Femur (tissue), 1 donor: ENCODE results near the gene ACSS2.

ENCODE experiments used
- DNase-seq: peaks from one replicate; pipeline ENCODE4 v3.0.0-alpha.2; 2017

The ACSS2 gene

GRCh38 chr20:34876406-34877282 lies at the start of gene ACSS2:
TSS of gene ACSS2 (plus strand) at chr20:34876612. CDS start at chr20:34876646, 34 bp downstream.
- peak; percentile 99 for DNase-seq

- DNase-seq, result no peak
These were observed 47.2 kb upstream of the ACSS2 start for GRCh38 chr20:34829191-34829590.

GRCh38 chr20:34831936-34832335 lies 44.5 kb upstream of the ACSS2 start:
- no peak for DNase-seq

GRCh38 chr20:34834459-34834893 lies 41.9 kb upstream of the ACSS2 start:
- no peak for DNase-seq

GRCh38 chr20:34842143-34842542 lies 34.3 kb upstream of the ACSS2 start:
- no peak for DNase-seq

- no peak for DNase-seq
These were observed 33.0 kb upstream of the ACSS2 start for GRCh38 chr20:34843421-34843820.

- DNase-seq, result no peak
These were observed 27.8 kb upstream of the ACSS2 start for GRCh38 chr20:34848597-34848996.

- no peak for DNase-seq
These were observed 26.6 kb upstream of the ACSS2 start for GRCh38 chr20:34849778-34850177.

GRCh38 chr20:34850969-34851368 lies 25.4 kb upstream of the ACSS2 start:
- no peak for DNase-seq

GRCh38 chr20:34852298-34852697 lies 24.1 kb upstream of the ACSS2 start:
- no peak for DNase-seq

- no peak for DNase-seq
These were observed 17.0 kb upstream of the ACSS2 start for GRCh38 chr20:34859367-34859766.

- no peak for DNase-seq
These were observed 16.4 kb upstream of the ACSS2 start for GRCh38 chr20:34859826-34860545.

GRCh38 chr20:34861386-34862084 lies 14.9 kb upstream of the ACSS2 start:
- DNase-seq, result no peak

GRCh38 chr20:34862724-34863123 lies 13.7 kb upstream of the ACSS2 start:
- no peak for DNase-seq

GRCh38 chr20:34863421-34863965 lies 12.9 kb upstream of the ACSS2 start:
- no peak for DNase-seq

- DNase-seq, result no peak
These were observed 12.2 kb upstream of the ACSS2 start for GRCh38 chr20:34864216-34864615.

GRCh38 chr20:34871320-34871926 lies 5.0 kb upstream of the ACSS2 start:
- DNase-seq, result no peak

- DNase-seq, result no peak
These were observed 4.3 kb upstream of the ACSS2 start for GRCh38 chr20:34871966-34872621.

GRCh38 chr20:34872622-34873224 lies 3.7 kb upstream of the ACSS2 start, which contains the start of gene GGT7:
TSS of gene GGT7 (minus strand) at chr20:34872856. CDS start at chr20:34872815, 41 bp downstream.
- DNase-seq, result peak; percentile 86

- DNase-seq, result no peak
These were observed 2.8 kb upstream of the ACSS2 start for GRCh38 chr20:34873583-34874093.

- peak; percentile 85 for DNase-seq
These were observed 2.2 kb upstream of the ACSS2 start for GRCh38 chr20:34874094-34874654.
